CD4-positive, alpha-beta T cell treated with Interleukin-12 subunit alpha and Interleukin-12 subunit beta, for 1 hour (primary cell): ENCODE results near the gene SYNDIG1.

Source experiments
- DNase-seq: peaks from one replicate; pipeline ENCODE4 v3.0.0-alpha.2; 2020

The SYNDIG1 gene

GRCh38 chr20:24473435-24474223, 4.2 kb downstream of the SYNDIG1 start:
- no peak for DNase-seq

- no peak for DNase-seq
Observed at GRCh38 chr20:24477831-24478547, 8.6 kb downstream of the SYNDIG1 start.

- DNase-seq: no peak
Observed at GRCh38 chr20:24478584-24478983, 9.2 kb downstream of the SYNDIG1 start.

- DNase-seq: no peak
Observed at GRCh38 chr20:24479106-24479505, 9.7 kb downstream of the SYNDIG1 start.

GRCh38 chr20:24479595-24479994, 10.2 kb downstream of the SYNDIG1 start:
- DNase-seq: no peak

- no peak for DNase-seq
Observed at GRCh38 chr20:24480509-24480908, 11.1 kb downstream of the SYNDIG1 start.

GRCh38 chr20:24481173-24481572, 11.7 kb downstream of the SYNDIG1 start:
- no peak for DNase-seq

GRCh38 chr20:24483435-24484080, 14.1 kb downstream of the SYNDIG1 start:
- DNase-seq: no peak

- DNase-seq: no peak
Observed at GRCh38 chr20:24484081-24484450, 14.6 kb downstream of the SYNDIG1 start.

GRCh38 chr20:24485981-24486380, 16.6 kb downstream of the SYNDIG1 start:
- no peak for DNase-seq

- DNase-seq: no peak
Observed at GRCh38 chr20:24487240-24487639, 17.8 kb downstream of the SYNDIG1 start.

GRCh38 chr20:24487648-24488047, 18.2 kb downstream of the SYNDIG1 start:
- DNase-seq: no peak

- DNase-seq: no peak
Observed at GRCh38 chr20:24488064-24488799, 18.8 kb downstream of the SYNDIG1 start.

GRCh38 chr20:24488800-24489175, 19.4 kb downstream of the SYNDIG1 start:
- no peak for DNase-seq

- no peak for DNase-seq
Observed at GRCh38 chr20:24489193-24489592, 19.8 kb downstream of the SYNDIG1 start.

GRCh38 chr20:24489631-24490260, 20.3 kb downstream of the SYNDIG1 start:
- DNase-seq: no peak

- no peak for DNase-seq
Observed at GRCh38 chr20:24490598-24490997, 21.2 kb downstream of the SYNDIG1 start.

GRCh38 chr20:24491041-24491756, 21.8 kb downstream of the SYNDIG1 start:
- DNase-seq: no peak

GRCh38 chr20:24492031-24492607, 22.7 kb downstream of the SYNDIG1 start:
- no peak for DNase-seq

- no peak for DNase-seq
Observed at GRCh38 chr20:24492698-24493097, 23.3 kb downstream of the SYNDIG1 start.

GRCh38 chr20:24493181-24493580, 23.8 kb downstream of the SYNDIG1 start:
- DNase-seq: no peak
